K562 treated with DMSO at 1 percent for 48 hours (cell line): ENCODE results near the gene SDC3. TPM values are rescaled to one million over a fixed set of nuclear protein-coding genes. Genes with fewer than 3 reads are reported as not detected.

Source experiments
- total RNA-seq: library from RNA; unstranded; fragments of 300-600 nt; gene quantifications from 2 replicates; pipeline ENCODE4 v1.2.3, GENCODE V29; 2022; ENCODE audit warnings: low replicate concordance; ENCODE audit errors: extremely low read depth

Gene SDC3
- 144 TPM in 1 of 2 replicates, not detected in the other for total RNA-seq

GRCh38 chr1:30908696-30909364, at the start of gene SDC3:
Gene SDC3, minus strand, starts transcription at chr1:30908758. Its CDS starts 172 bp downstream, at chr1:30908586.

Other genes with a start within 250 kb of the SDC3 start
- gene MATN1, start 185.2 kb downstream of the SDC3 start, total RNA-seq, result not detected in 2 replicates
- not detected in 2 replicates for gene LAPTM5, start 151.0 kb downstream of the SDC3 start, total RNA-seq
- not detected in 2 replicates for gene PUM1, start 157.0 kb upstream of the SDC3 start, total RNA-seq